ENCODE measurements around the gene CALHM1.

The CALHM1 gene

GRCh38 chr10:103447187-103447586 lies 11.5 kb downstream of the CALHM1 start:
- no peak overlapping the region for H3K4me3 ChIP-seq (ENCODE audit: low read length, poor library complexity, severe bottlenecking)
- TF ChIP-seq EZH2phosphoT487 (IDR thresholded peaks at IDR 0.05; ENCODE audit: borderline replicate concordance): no peak
- no peak for TF ChIP-seq CTCF (conservative IDR thresholded peaks at IDR 0.05; ENCODE audit: low read length)
- peak overlapping the region; percentile 6 for H3K4me2 ChIP-seq (ENCODE audit: low read depth, low read length, poor library complexity, severe bottlenecking)
- H2AFZ ChIP-seq (ENCODE audit: low read length): no peak overlapping the region
- H3K79me2 ChIP-seq (ENCODE audit: insufficient read depth, low read length): peaks cover 52% of the 10 kb centered on the region
- H3K27me3 ChIP-seq (ENCODE audit: insufficient read depth, low read length, poor library complexity, severe bottlenecking): no peaks in the 10 kb centered on the region
- H3K36me3 ChIP-seq (ENCODE audit: insufficient read depth, low read length): peaks cover 54% of the 10 kb centered on the region; the same call in 1 of the 2 replicates
- no peaks in the 10 kb centered on the region for H3K9me3 ChIP-seq (ENCODE audit: insufficient read depth, low read depth, low read length)
- no peaks in the 10 kb centered on the region for H3F3A ChIP-seq (ENCODE audit: low read depth)
- H3K9me2 ChIP-seq (replicated peaks; ENCODE audit: low read depth, low read length): no peaks in the 10 kb centered on the region
- H4K20me1 ChIP-seq (ENCODE audit: insufficient read depth, low read length, poor library complexity, severe bottlenecking): peaks cover 16% of the 10 kb centered on the region
- no peak overlapping the region for H3K9ac ChIP-seq (ENCODE audit: low read depth, low read length, poor library complexity, severe bottlenecking)
- peaks cover 20% of the 10 kb centered on the region for H3K4me1 ChIP-seq (ENCODE audit: insufficient read depth, low read length, poor library complexity, severe bottlenecking)

- no peak overlapping the region for H3K4me3 ChIP-seq (ENCODE audit: low read length, poor library complexity, severe bottlenecking)
- H2AFZ ChIP-seq (ENCODE audit: low read length): no peak overlapping the region
- H3K9me2 ChIP-seq (replicated peaks; ENCODE audit: low read depth, low read length): no peaks in the 10 kb centered on the region
- H3K9ac ChIP-seq (ENCODE audit: low read depth, low read length, poor library complexity, severe bottlenecking): no peak overlapping the region
- no peaks in the 10 kb centered on the region for H3F3A ChIP-seq (ENCODE audit: low read depth)
- H3K27me3 ChIP-seq (ENCODE audit: insufficient read depth, low read length, poor library complexity, severe bottlenecking): no peaks in the 10 kb centered on the region
- no peaks in the 10 kb centered on the region for H3K9me3 ChIP-seq (ENCODE audit: insufficient read depth, low read depth, low read length)
- H3K4me1 ChIP-seq (ENCODE audit: insufficient read depth, low read length, poor library complexity, severe bottlenecking): peaks cover 20% of the 10 kb centered on the region
- TF ChIP-seq CTCF (conservative IDR thresholded peaks at IDR 0.05; ENCODE audit: low read length) (no peak), EZH2phosphoT487 (IDR thresholded peaks at IDR 0.05; ENCODE audit: borderline replicate concordance) (no peak)
- H3K36me3 ChIP-seq (ENCODE audit: insufficient read depth, low read length): peaks cover 66% of the 10 kb centered on the region; the same call in 1 of the 2 replicates
- peaks cover 40% of the 10 kb centered on the region for H3K79me2 ChIP-seq (ENCODE audit: insufficient read depth, low read length)
- peaks cover 16% of the 10 kb centered on the region for H4K20me1 ChIP-seq (ENCODE audit: insufficient read depth, low read length, poor library complexity, severe bottlenecking)
- no peak overlapping the region for H3K4me2 ChIP-seq (ENCODE audit: low read depth, low read length, poor library complexity, severe bottlenecking)
Observed at GRCh38 chr10:103445767-103446567, 12.7 kb downstream of the CALHM1 start.

- H3K79me2 ChIP-seq (ENCODE audit: insufficient read depth, low read length): peaks cover 34% of the 10 kb centered on the region
- H3K9ac ChIP-seq (ENCODE audit: low read depth, low read length, poor library complexity, severe bottlenecking): no peak overlapping the region
- no peak overlapping the region for H2AFZ ChIP-seq (ENCODE audit: low read length)
Observed at GRCh38 chr10:103445366-103445765, 13.3 kb downstream of the CALHM1 start.

More at GRCh38 chr10:103445366-103445765, 13.3 kb downstream of the CALHM1 start:
- Histone ChIP-seq H3K27me3 (ENCODE audit: insufficient read depth, low read length, poor library complexity, severe bottlenecking) (no peaks in the 10 kb centered on the region), H3K4me3 (ENCODE audit: low read length, poor library complexity, severe bottlenecking) (no peak overlapping the region), H3K9me2 (replicated peaks; ENCODE audit: low read depth, low read length) (no peaks in the 10 kb centered on the region), H3K4me2 (ENCODE audit: low read depth, low read length, poor library complexity, severe bottlenecking) (no peak overlapping the region), H4K20me1 (ENCODE audit: insufficient read depth, low read length, poor library complexity, severe bottlenecking) (peaks cover 13% of the 10 kb centered on the region), H3F3A (ENCODE audit: low read depth) (no peaks in the 10 kb centered on the region), H3K9me3 (ENCODE audit: insufficient read depth, low read depth, low read length) (no peaks in the 10 kb centered on the region), H3K36me3 (ENCODE audit: insufficient read depth, low read length) (peaks cover 71% of the 10 kb centered on the region; the same call in 1 of the 2 replicates), H3K4me1 (ENCODE audit: insufficient read depth, low read length, poor library complexity, severe bottlenecking) (peaks cover 14% of the 10 kb centered on the region)
- TF ChIP-seq CTCF (conservative IDR thresholded peaks at IDR 0.05; ENCODE audit: low read length) (no peak), EZH2phosphoT487 (IDR thresholded peaks at IDR 0.05; ENCODE audit: borderline replicate concordance) (no peak)
